GM12878 (cell line): Measurements from ENCODE around the gene CLASRP. TPM values are rescaled to one million over a fixed set of nuclear protein-coding genes. Genes with fewer than 3 reads are reported as not detected.

Source experiments
- ASH2L ChIP-seq: fragments of 300-600, 200-600 bp; sonication (generic); IDR thresholded peaks from 2 replicates; pipeline ENCODE4 v1.6.1; 2017; ENCODE audit warnings: low read depth, mild to moderate bottlenecking, borderline replicate concordance
- ESRRA ChIP-seq: IDR thresholded peaks from 2 replicates; pipeline ENCODE4 v1.6.1; 2012; ENCODE audit warnings: mild to moderate bottlenecking, low read length, improper control_type of control experiment
- HDAC2 ChIP-seq: fragments of 200-600 bp; sonication (generic); IDR thresholded peaks from 2 replicates; pipeline ENCODE4 v1.6.1; 2017
- HDAC6 ChIP-seq: fragments of 200-600 bp; sonication (generic); IDR thresholded peaks from one replicate; pipeline ENCODE4 v1.8.0; 2017; ENCODE audit warnings: antibody characterized with exemption; ENCODE audit not compliant: unreplicated experiment
- IRF4 ChIP-seq: IDR thresholded peaks from 2 replicates; pipeline ENCODE4 v1.6.1; 2011; ENCODE audit warnings: low read depth, low read length
- MYC ChIP-seq: IDR thresholded peaks from 2 replicates; pipeline ENCODE4 v1.6.1; 2011; ENCODE audit warnings: mild to moderate bottlenecking, low read length, moderate library complexity, inconsistent platforms; ENCODE audit not compliant: insufficient read depth, insufficient replicate concordance, insufficient read length, severe bottlenecking
- RELA ChIP-seq: fragments of 450-650 bp; IDR thresholded peaks from 2 replicates; pipeline ENCODE4 v1.8.0; 2014; ENCODE audit warnings: borderline replicate concordance; ENCODE audit not compliant: partially characterized antibody
- SP1 ChIP-seq: IDR thresholded peaks from one replicate; pipeline ENCODE4 v1.6.1; 2011; ENCODE audit warnings: low read depth, low read length
- polyA plus RNA-seq, 11 experiments: library from polyadenylated mRNA; depleted of rRNA in 4 of 11; unstranded in 6 of 11; stranded (reverse) in 5 of 11; fragments of >200 nt; fragmentation: Nextera tagmentation in 4 of 11; fragmentation: Illumina TruSeq in 1 of 11; extraction: Ambion mirVana in 4 of 11; extraction: Trizol in 1 of 11; gene quantifications; 1 replicate in 1 of 11; 2 replicates in 10 of 11; pipeline versions ENCODE4 v1.2.1 to v1.2.3, GENCODE V29; 2011 to 2016; ENCODE audit warnings: inconsistent platforms in 2 of 11, missing spikeins in 2 of 11, low read depth in 1 of 11
- total RNA-seq, 4 experiments: library from RNA; depleted of rRNA in 3 of 4; stranded (reverse); fragments of >200 nt in 3 of 4; fragmentation: Illumina TruSeq in 1 of 4; extraction: Trizol in 1 of 4; gene quantifications; 2 replicates each; pipeline versions ENCODE4 v1.2.1 to v1.2.3, GENCODE V29; 2013 to 2021
- TF ChIP-seq, protein P1 (sequence below): fragments of 450-650 bp; conservative IDR thresholded peaks from 2 replicates; pipeline ENCODE4 v1.6.1; 2017; ENCODE audit warnings: mild to moderate bottlenecking, moderate library complexity
- TF ChIP-seq, protein P2 (sequence below): fragments of 450-650 bp; IDR thresholded peaks from 2 replicates; pipeline ENCODE4 v1.6.1; 2017; ENCODE audit warnings: mild to moderate bottlenecking, low read depth, inconsistent platforms; ENCODE audit not compliant: poor library complexity, severe bottlenecking

CLASRP gene
- total and polyA plus RNA-seq, 10 of the 15 experiments (the other 5 are each of a cell fraction or from before 2014, with no cell fraction given), result 0.68 to 75.8 (median 30.2) TPM

DNA sequence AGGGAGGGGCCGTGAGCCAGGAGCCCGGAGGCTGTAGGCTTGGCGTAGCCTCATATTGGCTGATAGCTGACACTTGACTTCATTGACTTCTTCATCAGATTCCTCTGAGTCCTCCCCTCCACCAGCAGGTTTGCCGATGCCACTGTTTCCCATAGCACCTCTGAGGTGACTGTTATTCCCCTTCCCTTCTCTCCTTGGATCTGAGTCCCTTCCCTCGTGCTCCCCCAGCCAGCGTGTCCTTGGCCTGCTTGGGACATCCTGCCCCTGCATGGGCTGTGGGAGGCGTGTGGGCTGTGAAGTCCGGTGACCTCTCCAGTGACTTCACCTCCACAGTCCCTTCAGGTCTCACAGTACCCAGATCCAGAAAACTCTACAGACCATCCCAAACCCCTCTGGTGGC is 63.0 kb downstream of the CLASRP start (continued):
- TF ChIP-seq MYC, result no peak
- TF ChIP-seq, protein P1, sequence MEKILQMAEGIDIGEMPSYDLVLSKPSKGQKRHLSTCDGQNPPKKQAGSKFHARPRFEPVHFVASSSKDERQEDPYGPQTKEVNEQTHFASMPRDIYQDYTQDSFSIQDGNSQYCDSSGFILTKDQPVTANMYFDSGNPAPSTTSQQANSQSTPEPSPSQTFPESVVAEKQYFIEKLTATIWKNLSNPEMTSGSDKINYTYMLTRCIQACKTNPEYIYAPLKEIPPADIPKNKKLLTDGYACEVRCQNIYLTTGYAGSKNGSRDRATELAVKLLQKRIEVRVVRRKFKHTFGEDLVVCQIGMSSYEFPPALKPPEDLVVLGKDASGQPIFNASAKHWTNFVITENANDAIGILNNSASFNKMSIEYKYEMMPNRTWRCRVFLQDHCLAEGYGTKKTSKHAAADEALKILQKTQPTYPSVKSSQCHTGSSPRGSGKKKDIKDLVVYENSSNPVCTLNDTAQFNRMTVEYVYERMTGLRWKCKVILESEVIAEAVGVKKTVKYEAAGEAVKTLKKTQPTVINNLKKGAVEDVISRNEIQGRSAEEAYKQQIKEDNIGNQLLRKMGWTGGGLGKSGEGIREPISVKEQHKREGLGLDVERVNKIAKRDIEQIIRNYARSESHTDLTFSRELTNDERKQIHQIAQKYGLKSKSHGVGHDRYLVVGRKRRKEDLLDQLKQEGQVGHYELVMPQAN, result no peak
- TF ChIP-seq, protein P2, sequence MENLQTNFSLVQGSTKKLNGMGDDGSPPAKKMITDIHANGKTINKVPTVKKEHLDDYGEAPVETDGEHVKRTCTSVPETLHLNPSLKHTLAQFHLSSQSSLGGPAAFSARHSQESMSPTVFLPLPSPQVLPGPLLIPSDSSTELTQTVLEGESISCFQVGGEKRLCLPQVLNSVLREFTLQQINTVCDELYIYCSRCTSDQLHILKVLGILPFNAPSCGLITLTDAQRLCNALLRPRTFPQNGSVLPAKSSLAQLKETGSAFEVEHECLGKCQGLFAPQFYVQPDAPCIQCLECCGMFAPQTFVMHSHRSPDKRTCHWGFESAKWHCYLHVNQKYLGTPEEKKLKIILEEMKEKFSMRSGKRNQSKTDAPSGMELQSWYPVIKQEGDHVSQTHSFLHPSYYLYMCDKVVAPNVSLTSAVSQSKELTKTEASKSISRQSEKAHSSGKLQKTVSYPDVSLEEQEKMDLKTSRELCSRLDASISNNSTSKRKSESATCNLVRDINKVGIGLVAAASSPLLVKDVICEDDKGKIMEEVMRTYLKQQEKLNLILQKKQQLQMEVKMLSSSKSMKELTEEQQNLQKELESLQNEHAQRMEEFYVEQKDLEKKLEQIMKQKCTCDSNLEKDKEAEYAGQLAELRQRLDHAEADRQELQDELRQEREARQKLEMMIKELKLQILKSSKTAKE, result no peak
- no peak for TF ChIP-seq ASH2L
- TF ChIP-seq HDAC2, result no peak
- no peak for TF ChIP-seq SP1
- TF ChIP-seq HDAC6, result no peak
- no peak for TF ChIP-seq RELA
- TF ChIP-seq ESRRA, result no peak
- no peak for TF ChIP-seq IRF4
